SHP77 treated with DMSO at 0.1 percent for 48 hours (cell line): ENCODE data around the gene C2CD5.

Experiments used
- DNase-seq: peaks from one replicate; lab custom pipeline; 2025; lab: John Stamatoyannopoulos, UW

Gene C2CD5

GRCh38 chr12:22414742-22415141, 129.6 kb downstream of the C2CD5 start:
- DNase-seq: no peak

GRCh38 chr12:22413592-22413991, 130.8 kb downstream of the C2CD5 start:
- no peak for DNase-seq

DNA sequence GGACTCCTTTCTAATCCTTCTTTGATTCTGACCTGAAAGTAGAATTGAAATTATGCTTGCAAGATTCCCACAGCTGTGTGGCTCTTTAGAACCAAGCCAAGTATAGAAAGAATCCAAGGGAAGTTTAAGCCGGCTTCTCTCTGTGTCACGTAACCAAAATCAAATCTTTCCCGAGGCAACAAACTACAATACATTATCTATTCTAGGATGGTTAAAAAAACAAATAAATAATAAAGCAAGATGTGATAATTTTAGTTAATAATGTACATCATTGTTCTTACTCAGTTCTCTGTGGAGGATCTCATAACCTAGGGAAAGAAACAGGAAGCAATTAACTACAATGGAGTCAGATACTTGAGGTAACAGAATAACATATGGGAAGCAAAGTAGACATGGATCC, 131.8 kb downstream of the C2CD5 start:
- no peak for DNase-seq

- DNase-seq: no peak
These were observed 133.9 kb downstream of the C2CD5 start for GRCh38 chr12:22410486-22410885.

DNA sequence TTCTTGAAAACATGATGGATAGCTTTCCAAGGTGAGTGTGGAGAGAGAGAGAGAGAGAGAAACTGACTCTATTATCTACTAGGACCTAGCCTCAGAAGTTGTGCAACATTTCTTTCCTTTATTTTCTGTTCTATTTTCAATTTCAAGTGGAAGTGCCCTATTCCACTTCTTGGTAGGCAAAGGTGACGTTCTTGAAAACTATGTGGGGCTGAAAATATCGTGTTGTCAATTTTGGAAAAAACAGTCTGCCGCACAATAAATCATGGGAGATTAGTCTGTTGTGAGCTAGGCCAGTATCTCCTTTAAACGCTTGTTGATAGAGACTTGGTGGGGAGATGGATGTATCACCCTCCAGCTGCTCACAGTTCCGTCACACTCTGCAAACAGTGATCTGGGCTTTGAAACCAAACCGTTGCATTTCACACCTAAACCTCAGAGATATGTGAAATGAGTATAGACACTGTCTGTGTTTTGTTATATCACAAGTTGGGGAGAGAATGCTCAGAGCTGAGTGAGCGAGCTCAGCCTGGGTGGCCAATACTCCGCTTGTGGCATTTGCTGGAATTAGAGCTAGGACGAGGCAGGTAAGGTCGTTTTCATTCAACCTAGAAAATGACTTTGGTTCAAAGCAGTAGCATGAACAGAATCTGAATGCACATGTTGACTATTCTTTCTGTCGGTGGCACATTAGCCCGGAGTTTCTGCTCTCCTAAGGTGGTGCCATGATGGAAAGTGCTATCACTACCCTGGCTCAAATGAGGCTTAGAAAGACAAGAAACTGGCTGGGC, 134.8 kb downstream of the C2CD5 start:
- DNase-seq: no peak

DNA sequence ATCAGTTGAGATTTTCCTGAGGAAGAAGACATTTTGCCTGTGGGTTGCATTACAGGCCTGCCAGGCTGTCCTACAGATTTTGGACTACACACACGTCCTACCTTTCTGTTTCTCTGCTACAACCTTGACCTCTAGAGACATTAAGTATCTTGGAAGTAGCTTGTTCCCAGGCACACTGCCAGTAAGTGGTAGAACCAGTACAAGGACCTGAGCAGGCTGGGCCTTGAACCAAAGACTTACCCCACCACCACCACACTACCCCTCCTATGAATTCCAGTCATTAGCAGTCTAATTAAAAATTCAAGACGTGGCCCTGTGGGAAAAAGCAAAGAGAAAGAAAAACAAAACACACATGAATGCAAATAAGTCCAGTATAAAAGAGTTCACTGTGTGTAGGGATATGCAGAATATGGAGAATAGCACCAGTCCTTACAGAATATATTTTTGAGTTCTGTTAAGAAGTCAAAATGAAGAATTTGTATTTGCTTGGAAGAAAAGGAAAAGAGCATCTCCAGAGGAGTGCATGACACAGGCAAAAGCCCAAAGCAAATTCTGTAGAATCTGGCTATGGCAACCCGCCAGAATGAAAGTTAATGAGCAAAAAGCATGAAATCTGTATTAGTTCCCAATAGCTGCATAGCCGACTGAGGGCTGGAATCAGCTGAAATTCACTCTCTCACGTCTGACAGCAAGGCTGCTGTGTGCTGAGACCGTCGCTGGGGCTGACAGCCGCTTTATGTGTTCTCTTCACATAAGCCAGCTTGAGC, 135.5 kb downstream of the C2CD5 start:
- DNase-seq: no peak

- DNase-seq: no peak
These were observed 136.9 kb downstream of the C2CD5 start for GRCh38 chr12:22407397-22407796.

DNA sequence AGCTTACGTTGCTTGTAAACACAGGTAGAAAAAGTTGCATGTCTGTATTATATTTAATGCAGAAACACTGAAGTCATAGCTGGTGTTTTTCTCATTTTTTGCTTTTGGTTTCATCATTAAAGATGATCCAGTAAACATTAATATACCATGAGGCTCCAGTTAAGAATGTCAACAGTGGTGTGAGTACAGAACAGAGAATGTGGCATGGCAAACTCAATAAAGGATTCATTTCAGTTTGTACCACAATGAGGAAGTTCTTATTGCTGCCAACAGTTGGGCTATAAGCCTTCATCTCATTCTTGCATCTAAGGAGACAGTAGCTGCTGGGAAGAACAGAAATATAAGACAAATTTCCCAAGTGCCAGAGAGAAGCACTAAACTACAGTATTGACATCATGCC, 137.7 kb downstream of the C2CD5 start:
- DNase-seq: no peak

- no peak for DNase-seq
These were observed 144.7 kb downstream of the C2CD5 start for GRCh38 chr12:22399464-22400180.
